ENCODE results near the gene RAB13. TPM values are rescaled to one million over a fixed set of nuclear protein-coding genes. Genes with fewer than 3 reads are reported as not detected.

The RAB13 gene
- total and polyA plus RNA-seq, 2 of the 8 experiments (the other 6 are each of a cell fraction or from before 2014, with no cell fraction given), result 70.5 to 157 TPM

GRCh38 chr1:153976819-153977249 lies 9.3 kb downstream of the RAB13 start (continued):
- TF ChIP-seq CTBP2 (IDR thresholded peaks at IDR 0.05; ENCODE audit: borderline replicate concordance, insufficient read depth, insufficient read length, low read length), result no peak
- TF ChIP-seq NANOG (IDR thresholded peaks at IDR 0.05; ENCODE audit: insufficient read depth, low read depth, low read length, poor library complexity, severe bottlenecking), result no peak
- no peak for TF ChIP-seq HDAC2 (IDR thresholded peaks at IDR 0.05; ENCODE audit: borderline replicate concordance in 1 of 2, low read depth in 2 of 2, low read length in 2 of 2)
- TF ChIP-seq E2F6 (IDR thresholded peaks at IDR 0.05), result no peak
- no peak for TF ChIP-seq ASH2L (IDR thresholded peaks at IDR 0.05; ENCODE audit: low read length)

All from H1 (cell line).